Loucy (cell line): ENCODE results near the gene FGGY.

Source experiments
- H2AFZ ChIP-seq: fragments of 200-600 bp; sonication (generic); 2 replicates; pipeline ENCODE4 v1.6.0; 2016; ENCODE audit warnings: antibody characterized with exemption, mild to moderate bottlenecking, low read length, moderate library complexity
- H3F3A ChIP-seq: fragments of 200-600 bp; 2 replicates; pipeline ENCODE4 v1.6.0; 2016; ENCODE audit warnings: antibody characterized with exemption, low read depth, mild to moderate bottlenecking
- H3K27me3 ChIP-seq: fragments of 200-600 bp; sonication (generic); 2 replicates; pipeline ENCODE4 v1.6.1; 2014; ENCODE audit warnings: low read length, mild to moderate bottlenecking; ENCODE audit not compliant: insufficient read depth, poor library complexity, severe bottlenecking
- H3K36me3 ChIP-seq: fragments of 200-600 bp; sonication (generic); 2 replicates; pipeline ENCODE4 v1.6.1; 2016; ENCODE audit warnings: low read length; ENCODE audit not compliant: insufficient read depth
- H3K4me1 ChIP-seq: fragments of 200-600 bp; sonication (generic); 2 replicates; pipeline ENCODE4 v1.5.1; 2014; ENCODE audit warnings: low read length, mild to moderate bottlenecking; ENCODE audit not compliant: insufficient read depth, poor library complexity, severe bottlenecking
- H3K4me2 ChIP-seq: fragments of 200-600 bp; sonication (generic); 2 replicates; pipeline ENCODE4 v1.6.0; 2014; ENCODE audit warnings: antibody characterized with exemption, low read length, low read depth, mild to moderate bottlenecking; ENCODE audit not compliant: poor library complexity, severe bottlenecking
- H3K4me3 ChIP-seq: fragments of 200-600 bp; sonication (generic); 2 replicates; pipeline ENCODE4 v1.5.1; 2014; ENCODE audit warnings: low read length, mild to moderate bottlenecking, mixed read lengths; ENCODE audit not compliant: poor library complexity, severe bottlenecking
- H3K79me2 ChIP-seq: fragments of 200-600 bp; sonication (generic); 2 replicates; pipeline ENCODE4 v1.6.1; 2014; ENCODE audit warnings: low read length; ENCODE audit not compliant: insufficient read depth
- H3K9ac ChIP-seq: fragments of 200-600 bp; sonication (generic); 2 replicates; pipeline ENCODE4 v1.6.0; 2014; ENCODE audit warnings: mild to moderate bottlenecking, low read depth, low read length, moderate library complexity; ENCODE audit not compliant: poor library complexity, severe bottlenecking
- H3K9me2 ChIP-seq: fragments of 200-600 bp; sonication (generic); replicated peaks from 2 replicates; pipeline ENCODE4 v1.6.1; 2016; ENCODE audit warnings: low read depth, low read length, mixed read lengths
- H3K9me3 ChIP-seq: fragments of 200-600 bp; sonication (generic); 2 replicates; pipeline ENCODE4 v1.6.1; 2014; ENCODE audit warnings: mild to moderate bottlenecking, antibody characterized with exemption, low read length, low read depth; ENCODE audit not compliant: insufficient read depth
- H4K20me1 ChIP-seq: fragments of 200-600 bp; sonication (generic); 2 replicates; pipeline ENCODE4 v1.6.0; 2014; ENCODE audit warnings: antibody characterized with exemption, low read length, mild to moderate bottlenecking; ENCODE audit not compliant: insufficient read depth, poor library complexity, severe bottlenecking
- EZH2phosphoT487 ChIP-seq: fragments of 200-600 bp; IDR thresholded peaks from 2 replicates; pipeline ENCODE4 v1.6.1; 2018; ENCODE audit warnings: antibody characterized with exemption, mild to moderate bottlenecking, moderate library complexity, borderline replicate concordance
- TF ChIP-seq, protein P1 (sequence below): fragments of 200-600 bp; sonication (generic); conservative IDR thresholded peaks from 2 replicates; pipeline ENCODE4 v1.5.1; 2014; ENCODE audit warnings: mild to moderate bottlenecking, antibody characterized with exemption, low read length

Gene FGGY

DNA sequence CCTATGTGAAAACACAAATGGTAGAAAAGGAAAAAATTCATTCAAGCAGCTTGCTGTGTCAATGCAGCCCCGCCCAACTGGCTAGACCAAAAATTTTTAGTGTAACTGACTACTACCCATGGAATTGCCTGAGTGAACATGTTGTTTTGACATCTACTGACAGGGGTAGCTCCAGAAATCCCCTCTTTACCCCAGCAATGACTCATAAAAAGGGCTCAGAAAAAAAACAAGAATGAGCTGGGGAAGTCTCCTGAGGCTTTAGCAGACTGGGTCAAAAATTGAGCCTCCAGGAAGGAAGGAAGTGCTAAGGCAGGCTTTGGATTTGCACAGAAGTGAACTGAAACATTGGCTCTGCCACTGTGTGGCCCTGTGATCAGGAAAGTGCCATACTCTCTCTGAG is 24.4 kb upstream of the FGGY start:
- no peaks in the 10 kb centered on the region for H4K20me1 ChIP-seq
- no peak for TF ChIP-seq EZH2phosphoT487
- TF ChIP-seq, protein P1, sequence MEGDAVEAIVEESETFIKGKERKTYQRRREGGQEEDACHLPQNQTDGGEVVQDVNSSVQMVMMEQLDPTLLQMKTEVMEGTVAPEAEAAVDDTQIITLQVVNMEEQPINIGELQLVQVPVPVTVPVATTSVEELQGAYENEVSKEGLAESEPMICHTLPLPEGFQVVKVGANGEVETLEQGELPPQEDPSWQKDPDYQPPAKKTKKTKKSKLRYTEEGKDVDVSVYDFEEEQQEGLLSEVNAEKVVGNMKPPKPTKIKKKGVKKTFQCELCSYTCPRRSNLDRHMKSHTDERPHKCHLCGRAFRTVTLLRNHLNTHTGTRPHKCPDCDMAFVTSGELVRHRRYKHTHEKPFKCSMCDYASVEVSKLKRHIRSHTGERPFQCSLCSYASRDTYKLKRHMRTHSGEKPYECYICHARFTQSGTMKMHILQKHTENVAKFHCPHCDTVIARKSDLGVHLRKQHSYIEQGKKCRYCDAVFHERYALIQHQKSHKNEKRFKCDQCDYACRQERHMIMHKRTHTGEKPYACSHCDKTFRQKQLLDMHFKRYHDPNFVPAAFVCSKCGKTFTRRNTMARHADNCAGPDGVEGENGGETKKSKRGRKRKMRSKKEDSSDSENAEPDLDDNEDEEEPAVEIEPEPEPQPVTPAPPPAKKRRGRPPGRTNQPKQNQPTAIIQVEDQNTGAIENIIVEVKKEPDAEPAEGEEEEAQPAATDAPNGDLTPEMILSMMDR, result no peak
- no peaks in the 10 kb centered on the region for H3K9me3 ChIP-seq
- no peak overlapping the region for H2AFZ ChIP-seq
- no peak overlapping the region for H3K4me2 ChIP-seq
- H3F3A ChIP-seq, result no peaks in the 10 kb centered on the region
- H3K4me3 ChIP-seq, result no peak overlapping the region
- H3K9ac ChIP-seq, result no peak overlapping the region
- no peaks in the 10 kb centered on the region for H3K36me3 ChIP-seq
- no peaks in the 10 kb centered on the region for H3K79me2 ChIP-seq
- H3K4me1 ChIP-seq, result no peaks in the 10 kb centered on the region
- no peaks in the 10 kb centered on the region for H3K9me2 ChIP-seq
- H3K27me3 ChIP-seq, result no peaks in the 10 kb centered on the region

DNA sequence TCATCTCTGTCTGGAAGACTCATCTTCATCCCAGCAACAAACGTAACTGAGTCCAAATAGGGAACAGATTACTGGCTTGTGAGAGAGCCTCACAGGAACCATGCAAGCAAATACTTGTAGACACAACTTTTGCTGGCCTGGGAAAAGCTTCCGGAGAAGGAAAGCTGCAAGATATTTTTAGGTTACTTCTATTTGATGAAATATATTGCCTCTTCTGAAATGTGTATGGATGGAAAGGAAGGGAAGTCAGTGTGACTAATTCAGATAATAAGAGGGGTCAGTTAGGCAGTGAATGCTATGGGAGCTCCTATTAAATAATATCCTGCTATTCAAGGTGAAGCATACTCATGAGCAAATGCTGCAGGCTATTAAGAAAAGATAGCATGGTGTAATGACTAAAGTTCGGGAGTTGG is 20.4 kb upstream of the FGGY start:
- Histone ChIP-seq H3K4me3 (no peak overlapping the region), H3F3A (no peaks in the 10 kb centered on the region)
- TF ChIP-seq, protein P1, result no peak
- no peak for TF ChIP-seq EZH2phosphoT487

DNA sequence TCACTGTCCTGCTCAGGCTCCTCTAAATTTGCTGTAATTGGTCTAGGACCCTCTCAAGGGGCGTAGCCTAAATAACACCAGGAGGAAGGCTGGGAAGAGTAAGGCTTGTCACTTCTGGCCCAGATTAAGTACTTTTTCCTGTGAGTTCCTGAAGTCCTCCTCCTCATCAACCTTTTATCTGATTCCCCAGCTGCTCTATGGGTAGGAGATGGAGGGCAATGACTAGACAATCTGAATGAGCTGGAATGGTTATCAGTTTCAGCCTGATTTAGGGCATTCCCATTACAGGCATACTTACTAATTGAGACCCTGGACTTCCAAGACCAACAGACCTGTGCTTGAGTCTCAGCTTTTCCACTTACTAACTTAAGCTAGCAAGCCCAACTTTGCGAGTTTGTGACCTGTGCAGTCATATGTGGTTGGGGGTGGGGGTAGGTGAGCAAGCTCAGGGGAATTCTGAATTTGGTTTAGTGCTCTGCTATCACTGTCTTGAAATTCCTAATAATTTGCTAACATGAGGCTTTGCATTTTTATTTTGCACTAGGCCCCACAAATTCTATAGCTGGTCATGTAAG is 18.0 kb upstream of the FGGY start:
- Histone ChIP-seq H3K9ac (no peak overlapping the region), H3F3A (no peaks in the 10 kb centered on the region), H4K20me1 (no peaks in the 10 kb centered on the region), H3K4me1 (no peaks in the 10 kb centered on the region), H3K27me3 (no peaks in the 10 kb centered on the region), H3K9me3 (no peaks in the 10 kb centered on the region), H3K4me2 (no peak overlapping the region), H3K36me3 (no peaks in the 10 kb centered on the region), H3K9me2 (no peaks in the 10 kb centered on the region), H3K79me2 (no peaks in the 10 kb centered on the region), H2AFZ (no peak overlapping the region), H3K4me3 (no peak overlapping the region)
- TF ChIP-seq EZH2phosphoT487, result no peak
- TF ChIP-seq, protein P1, result no peak

More for the DNA sequence above, 20.4 kb upstream of the FGGY start:
- Histone ChIP-seq H4K20me1 (no peaks in the 10 kb centered on the region), H3K36me3 (no peaks in the 10 kb centered on the region), H3K4me1 (no peaks in the 10 kb centered on the region), H3K27me3 (no peaks in the 10 kb centered on the region), H3K79me2 (no peaks in the 10 kb centered on the region), H3K9me2 (no peaks in the 10 kb centered on the region), H2AFZ (no peak overlapping the region), H3K4me2 (no peak overlapping the region), H3K9me3 (no peaks in the 10 kb centered on the region), H3K9ac (no peak overlapping the region)
